ENCODE data around the gene INSR.

Gene INSR

DNA sequence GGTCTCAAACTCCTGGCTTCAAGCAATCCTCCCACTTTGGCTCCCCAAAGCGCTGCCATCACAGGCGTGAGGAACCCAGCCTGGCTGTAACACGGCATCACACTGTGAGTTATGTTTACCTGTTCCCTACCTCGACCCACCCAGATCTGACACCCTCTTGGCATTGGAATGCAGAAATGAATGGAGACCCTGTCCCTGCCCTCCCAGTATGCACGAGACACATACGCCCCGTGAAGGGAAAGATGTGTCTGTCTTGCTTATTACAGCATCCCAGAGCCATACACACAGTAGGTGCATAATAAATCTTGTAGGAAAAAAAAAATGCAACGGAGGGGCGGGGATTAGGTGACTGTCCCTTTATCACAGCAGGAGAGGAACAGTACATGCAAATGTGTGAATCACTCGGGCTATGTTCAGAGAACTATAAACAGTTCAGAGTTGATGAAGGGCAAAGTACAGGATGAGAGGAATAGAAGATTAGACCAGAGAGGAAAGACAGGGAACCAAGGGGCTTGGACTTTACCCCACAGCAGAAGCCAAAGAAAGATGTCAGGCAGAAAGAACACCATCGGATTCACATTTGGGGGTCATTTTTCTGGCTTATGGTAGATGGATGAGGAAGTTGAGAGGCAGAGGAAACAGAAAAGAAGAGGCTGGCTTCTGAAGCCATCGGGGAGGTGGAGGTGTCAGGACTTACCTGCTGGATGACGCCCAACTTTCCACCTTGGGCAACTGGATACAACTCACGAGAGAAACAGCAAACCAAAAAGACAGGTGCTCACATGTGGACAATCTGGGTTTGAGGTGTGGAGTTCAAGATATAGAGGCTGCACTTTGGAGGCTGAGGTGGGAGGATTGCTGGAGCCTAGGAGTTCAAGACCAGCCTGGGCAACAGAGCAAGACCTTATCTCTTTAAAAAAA, 94.3 kb downstream of the INSR start:
- no peak for TF ChIP-seq CTCF (conservative IDR thresholded peaks at IDR 0.05; ENCODE audit: control insufficient read depth, insufficient read depth, low read depth, low read length)
- H3K4me3 ChIP-seq (ENCODE audit: control insufficient read depth, low read depth, low read length): no peak overlapping the region
- DNase-seq (ENCODE audit: low read depth): no peak

DNA sequence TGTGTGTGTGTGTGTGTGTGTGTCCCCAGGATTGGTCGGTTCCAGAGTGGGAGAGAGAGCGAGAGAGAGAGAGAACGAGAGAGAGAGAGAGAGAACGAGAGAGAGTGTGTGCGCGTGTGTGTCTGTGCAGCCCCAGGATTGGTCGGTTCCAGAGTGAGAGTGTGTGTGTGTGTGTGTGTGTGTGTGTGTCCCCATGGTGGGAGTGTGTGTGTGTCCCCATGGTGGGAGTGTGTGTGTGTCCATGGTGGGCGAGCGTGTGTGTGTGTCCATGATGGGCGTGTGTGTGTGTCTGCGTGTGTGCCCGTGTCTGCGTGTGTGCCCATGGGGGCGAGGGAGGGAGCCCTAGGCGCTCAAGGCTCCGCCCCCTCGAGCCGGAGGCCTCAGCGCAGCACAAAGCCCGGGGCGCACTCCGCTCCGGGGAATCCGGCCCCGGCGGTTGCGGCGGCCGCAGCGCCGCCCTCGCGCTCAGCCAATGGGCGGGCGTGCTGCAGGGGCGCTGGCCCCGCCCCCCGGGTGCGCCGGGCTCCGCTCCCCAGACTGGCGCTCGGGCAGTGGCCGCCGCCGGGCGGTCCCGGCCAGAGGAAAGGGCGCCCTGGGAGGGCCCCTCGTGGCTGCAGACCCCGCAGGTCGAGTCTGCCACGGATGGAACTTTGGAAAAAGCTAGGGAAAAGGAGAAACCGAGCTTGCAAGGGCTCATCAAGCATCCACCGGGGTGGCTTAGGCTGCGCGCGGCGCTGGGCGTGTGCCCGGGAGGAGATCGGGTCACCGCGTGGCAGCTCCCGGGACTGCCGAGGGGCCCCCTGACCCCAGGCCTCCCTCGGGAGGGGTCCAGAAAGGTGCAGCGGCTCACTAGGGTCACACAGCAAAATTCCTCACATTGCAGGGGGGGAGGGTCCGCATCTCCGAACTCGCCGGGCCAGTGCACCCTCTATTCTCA, 96.2 kb downstream of the INSR start:
- peak overlapping the region; percentile 74 for H3K4me3 ChIP-seq (ENCODE audit: control insufficient read depth, low read depth, low read length)
- TF ChIP-seq CTCF (conservative IDR thresholded peaks at IDR 0.05; ENCODE audit: control insufficient read depth, insufficient read depth, low read depth, low read length): no peak
- DNase-seq (ENCODE audit: low read depth): peak; percentile 90

GRCh38 chr19:7197119-7197759, 97.0 kb downstream of the INSR start:
- no peak for TF ChIP-seq CTCF (conservative IDR thresholded peaks at IDR 0.05; ENCODE audit: control insufficient read depth, insufficient read depth, low read depth, low read length)
- peak overlapping the region; percentile 56 for H3K4me3 ChIP-seq (ENCODE audit: control insufficient read depth, low read depth, low read length)
- peak; percentile 96 for DNase-seq (ENCODE audit: low read depth)

GRCh38 chr19:7196763-7197118, 97.5 kb downstream of the INSR start:
- H3K4me3 ChIP-seq (ENCODE audit: control insufficient read depth, low read depth, low read length): peak overlapping the region; percentile 56
- no peak for TF ChIP-seq CTCF (conservative IDR thresholded peaks at IDR 0.05; ENCODE audit: control insufficient read depth, insufficient read depth, low read depth, low read length)
- DNase-seq (ENCODE audit: low read depth): peak; percentile 52

- no peak overlapping the region for H3K4me3 ChIP-seq (ENCODE audit: control insufficient read depth, low read depth, low read length)
- DNase-seq (ENCODE audit: low read depth): no peak
- TF ChIP-seq CTCF (conservative IDR thresholded peaks at IDR 0.05; ENCODE audit: control insufficient read depth, insufficient read depth, low read depth, low read length): no peak
Measured at GRCh38 chr19:7195046-7195445, 99.2 kb downstream of the INSR start.

DNA sequence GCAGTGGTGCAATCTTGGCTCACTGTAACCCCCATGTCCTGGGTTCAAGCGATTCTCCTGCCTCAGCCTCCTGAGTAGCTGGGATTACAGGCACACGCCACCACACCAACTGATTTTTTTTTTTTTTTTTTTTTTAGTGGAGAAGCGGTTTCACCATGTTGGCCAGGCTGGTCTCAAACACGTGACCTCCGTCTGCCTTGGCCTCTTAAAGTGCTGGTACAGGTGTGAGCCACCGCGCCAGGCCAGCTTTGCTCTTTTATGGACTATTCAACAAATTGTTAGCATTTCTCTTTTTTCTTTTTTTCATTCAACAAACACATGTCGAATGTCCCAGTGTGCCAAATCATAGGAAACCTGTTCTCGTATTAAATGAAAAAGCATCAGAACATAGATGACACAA, 99.6 kb downstream of the INSR start:
- TF ChIP-seq CTCF (conservative IDR thresholded peaks at IDR 0.05; ENCODE audit: control insufficient read depth, insufficient read depth, low read depth, low read length): no peak
- DNase-seq (ENCODE audit: low read depth): no peak

More for the DNA sequence above, 99.6 kb downstream of the INSR start:
- H3K4me3 ChIP-seq (ENCODE audit: control insufficient read depth, low read depth, low read length): no peak overlapping the region

All from fibroblast of mammary gland (primary cell).